Panc1 (cell line): Measurements from ENCODE around the gene CLSTN3. TPM values are rescaled to one million over a fixed set of nuclear protein-coding genes. Genes with fewer than 3 reads are reported as not detected.
A peak's percentile ranks its signal among the peaks of the same experiment; 100 is the strongest.

Experiments
- ATAC-seq: fragments of 200-7000 bp; cut with Tn5 transposase; 2 replicates; pipeline ENCODE4 v1.9.1; 2020; ENCODE audit warnings: mild to moderate bottlenecking, moderate library complexity
- BruUV-seq: library from RNA; stranded (reverse); fragments of 400-500 nt; replicated peaks from 2 replicates; lab custom pipeline; 2021; lab: Mats Ljungman, UMichigan
- CTCF ChIA-PET: fragments of 300-600 bp; sonication (Branson Sonifier 250); formaldehyde crosslinking; loops from one replicate; lab custom pipeline; 2022; ENCODE audit warnings: antibody characterized with exemption; lab: Charles Lee
- POLR2A ChIA-PET: fragments of 300-600 bp; sonication (Branson Sonifier 250); formaldehyde crosslinking; loops from one replicate; lab custom pipeline; 2022; ENCODE audit warnings: antibody characterized with exemption; lab: Charles Lee
- DNase-seq: peaks from one replicate; pipeline ENCODE4 v3.0.0-alpha.2; 2010; ENCODE audit warnings: low read depth, low spot score
- H3K27ac ChIP-seq: 2 replicates; pipeline ENCODE4 v1.5.1; 2011; ENCODE audit warnings: mild to moderate bottlenecking, low read length, inconsistent platforms
- H3K27me3 ChIP-seq: fragments of 200-500 bp; sonication (Bioruptor generic); 2 replicates; pipeline ENCODE4 v1.6.0; 2014; ENCODE audit warnings: low read length, inconsistent platforms; ENCODE audit not compliant: control insufficient read depth, insufficient read depth
- H3K36me3 ChIP-seq: fragments of 200-500 bp; sonication (Bioruptor generic); 2 replicates; pipeline ENCODE4 v1.5.1; 2014; ENCODE audit warnings: inconsistent platforms, mild to moderate bottlenecking, low read length, moderate library complexity; ENCODE audit not compliant: control insufficient read depth, insufficient read depth
- H3K4me1 ChIP-seq: 2 replicates; pipeline ENCODE4 v1.5.1; 2011; ENCODE audit warnings: inconsistent platforms, mild to moderate bottlenecking, low read length, moderate library complexity; ENCODE audit not compliant: control insufficient read depth, insufficient read depth
- H3K4me3 ChIP-seq, 2 experiments: 2 replicates each; pipeline ENCODE4 v1.5.1; 2011 to 2012; ENCODE audit warnings: low read depth in 2 of 2, low read length in 2 of 2, mild to moderate bottlenecking in 2 of 2, inconsistent platforms in 1 of 2, moderate library complexity in 1 of 2
- H3K9me3 ChIP-seq: fragments of 200-500 bp; sonication (Bioruptor generic); 2 replicates; pipeline ENCODE4 v1.5.1; 2014; ENCODE audit warnings: low read depth, mild to moderate bottlenecking, inconsistent platforms, low read length, moderate library complexity; ENCODE audit not compliant: control insufficient read depth, insufficient read depth
- POLR2AphosphoS5 ChIP-seq: IDR thresholded peaks from 2 replicates; pipeline ENCODE4 v1.6.1; 2012; ENCODE audit warnings: mild to moderate bottlenecking, low read depth, low read length, moderate library complexity
- SIN3A ChIP-seq: IDR thresholded peaks from 2 replicates; pipeline ENCODE4 v1.6.1; 2012; ENCODE audit warnings: low read depth, mild to moderate bottlenecking, low read length, moderate library complexity, borderline replicate concordance; ENCODE audit not compliant: insufficient read depth
- TCF7L2 ChIP-seq: IDR thresholded peaks from 2 replicates; pipeline ENCODE4 v1.6.1; 2011; ENCODE audit warnings: mild to moderate bottlenecking, low read depth, low read length, inconsistent platforms
- in situ Hi-C: cut with HindIII; loops from 2 replicates; pipeline ENCODE4 v1.10.0; 2016; ENCODE audit warnings: low sequenced_read_pairs, low pct_unique_long_range_greater_than_20kb
- intact Hi-C: fragments of 100-400 bp; cut with micrococcal nuclease; formaldehyde crosslinking; loops from one replicate; pipeline ENCODE4 v1.10.0; 2022; ENCODE audit not compliant: unreplicated experiment
- total RNA-seq: library from RNA; stranded (reverse); gene quantifications from one replicate; pipeline ENCODE4 v1.2.1, GENCODE V29; 2021; ENCODE audit not compliant: unreplicated experiment
- TF ChIP-seq, protein P1 (sequence below), 2 experiments: IDR thresholded peaks; 2 replicates each; pipeline ENCODE4 v1.6.1; 2011 to 2012; ENCODE audit warnings: low read depth in 2 of 2, control low read depth in 1 of 2, low read length in 1 of 2, mild to moderate bottlenecking in 1 of 2, moderate library complexity in 1 of 2; ENCODE audit not compliant: insufficient read depth in 1 of 2
- TF ChIP-seq, protein P2 (sequence below): fragments of 450-650 bp; IDR thresholded peaks from 2 replicates; pipeline ENCODE4 v1.5.1; 2017; ENCODE audit warnings: mild to moderate bottlenecking

The CLSTN3 gene
- total RNA-seq, 1 experiment from 2014 or later, result 5.9 TPM

DNA sequence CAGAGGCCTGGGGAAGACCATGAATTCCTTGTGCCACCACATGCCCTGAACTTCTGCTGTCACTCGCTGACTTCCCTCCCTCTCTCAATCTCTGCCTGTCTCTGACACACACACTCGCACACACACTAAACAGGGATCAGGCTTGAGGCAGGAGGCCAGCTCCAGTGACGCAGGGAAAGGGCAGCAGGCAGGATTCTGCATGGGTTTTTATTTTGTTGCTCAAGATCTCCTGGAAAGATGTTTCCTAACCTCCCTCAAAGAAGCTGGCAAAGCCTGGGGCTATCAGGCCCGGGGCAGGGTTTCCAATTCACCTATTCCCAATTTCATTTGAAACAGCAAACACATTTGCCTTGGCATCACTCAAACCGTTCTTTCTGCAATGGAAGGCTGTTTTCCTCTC is 31.6 kb downstream of the CLSTN3 start:
- Histone ChIP-seq H3K9me3 (peaks cover under 1% of the 10 kb centered on the region; the same call in 1 of the 2 replicates), H3K4me3 (no peak overlapping the region), H3K27me3 (no peaks in the 10 kb centered on the region), H3K36me3 (no peaks in the 10 kb centered on the region), H3K4me1 (no peaks in the 10 kb centered on the region), H3K27ac (no peak overlapping the region)
- BruUV-seq, result no TSS peak
- no peak for TF ChIP-seq SIN3A
- TF ChIP-seq, protein P1, sequence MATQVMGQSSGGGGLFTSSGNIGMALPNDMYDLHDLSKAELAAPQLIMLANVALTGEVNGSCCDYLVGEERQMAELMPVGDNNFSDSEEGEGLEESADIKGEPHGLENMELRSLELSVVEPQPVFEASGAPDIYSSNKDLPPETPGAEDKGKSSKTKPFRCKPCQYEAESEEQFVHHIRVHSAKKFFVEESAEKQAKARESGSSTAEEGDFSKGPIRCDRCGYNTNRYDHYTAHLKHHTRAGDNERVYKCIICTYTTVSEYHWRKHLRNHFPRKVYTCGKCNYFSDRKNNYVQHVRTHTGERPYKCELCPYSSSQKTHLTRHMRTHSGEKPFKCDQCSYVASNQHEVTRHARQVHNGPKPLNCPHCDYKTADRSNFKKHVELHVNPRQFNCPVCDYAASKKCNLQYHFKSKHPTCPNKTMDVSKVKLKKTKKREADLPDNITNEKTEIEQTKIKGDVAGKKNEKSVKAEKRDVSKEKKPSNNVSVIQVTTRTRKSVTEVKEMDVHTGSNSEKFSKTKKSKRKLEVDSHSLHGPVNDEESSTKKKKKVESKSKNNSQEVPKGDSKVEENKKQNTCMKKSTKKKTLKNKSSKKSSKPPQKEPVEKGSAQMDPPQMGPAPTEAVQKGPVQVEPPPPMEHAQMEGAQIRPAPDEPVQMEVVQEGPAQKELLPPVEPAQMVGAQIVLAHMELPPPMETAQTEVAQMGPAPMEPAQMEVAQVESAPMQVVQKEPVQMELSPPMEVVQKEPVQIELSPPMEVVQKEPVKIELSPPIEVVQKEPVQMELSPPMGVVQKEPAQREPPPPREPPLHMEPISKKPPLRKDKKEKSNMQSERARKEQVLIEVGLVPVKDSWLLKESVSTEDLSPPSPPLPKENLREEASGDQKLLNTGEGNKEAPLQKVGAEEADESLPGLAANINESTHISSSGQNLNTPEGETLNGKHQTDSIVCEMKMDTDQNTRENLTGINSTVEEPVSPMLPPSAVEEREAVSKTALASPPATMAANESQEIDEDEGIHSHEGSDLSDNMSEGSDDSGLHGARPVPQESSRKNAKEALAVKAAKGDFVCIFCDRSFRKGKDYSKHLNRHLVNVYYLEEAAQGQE (IDR thresholded peaks at IDR 0.05; ENCODE audit: insufficient read depth in 1 of 2, low read depth in 2 of 2, low read length in 1 of 2), result no peak
- no peak for TF ChIP-seq POLR2AphosphoS5
- TF ChIP-seq, protein P2, sequence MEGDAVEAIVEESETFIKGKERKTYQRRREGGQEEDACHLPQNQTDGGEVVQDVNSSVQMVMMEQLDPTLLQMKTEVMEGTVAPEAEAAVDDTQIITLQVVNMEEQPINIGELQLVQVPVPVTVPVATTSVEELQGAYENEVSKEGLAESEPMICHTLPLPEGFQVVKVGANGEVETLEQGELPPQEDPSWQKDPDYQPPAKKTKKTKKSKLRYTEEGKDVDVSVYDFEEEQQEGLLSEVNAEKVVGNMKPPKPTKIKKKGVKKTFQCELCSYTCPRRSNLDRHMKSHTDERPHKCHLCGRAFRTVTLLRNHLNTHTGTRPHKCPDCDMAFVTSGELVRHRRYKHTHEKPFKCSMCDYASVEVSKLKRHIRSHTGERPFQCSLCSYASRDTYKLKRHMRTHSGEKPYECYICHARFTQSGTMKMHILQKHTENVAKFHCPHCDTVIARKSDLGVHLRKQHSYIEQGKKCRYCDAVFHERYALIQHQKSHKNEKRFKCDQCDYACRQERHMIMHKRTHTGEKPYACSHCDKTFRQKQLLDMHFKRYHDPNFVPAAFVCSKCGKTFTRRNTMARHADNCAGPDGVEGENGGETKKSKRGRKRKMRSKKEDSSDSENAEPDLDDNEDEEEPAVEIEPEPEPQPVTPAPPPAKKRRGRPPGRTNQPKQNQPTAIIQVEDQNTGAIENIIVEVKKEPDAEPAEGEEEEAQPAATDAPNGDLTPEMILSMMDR, result no peak
- no peak for TF ChIP-seq TCF7L2
- POLR2A ChIA-PET, result no interaction called here
- in situ Hi-C loops (no loop called here), intact Hi-C loops (no loop called here)
- no peak for DNase-seq
- ATAC-seq, result no peak
- CTCF ChIA-PET, result no interaction called here

DNA sequence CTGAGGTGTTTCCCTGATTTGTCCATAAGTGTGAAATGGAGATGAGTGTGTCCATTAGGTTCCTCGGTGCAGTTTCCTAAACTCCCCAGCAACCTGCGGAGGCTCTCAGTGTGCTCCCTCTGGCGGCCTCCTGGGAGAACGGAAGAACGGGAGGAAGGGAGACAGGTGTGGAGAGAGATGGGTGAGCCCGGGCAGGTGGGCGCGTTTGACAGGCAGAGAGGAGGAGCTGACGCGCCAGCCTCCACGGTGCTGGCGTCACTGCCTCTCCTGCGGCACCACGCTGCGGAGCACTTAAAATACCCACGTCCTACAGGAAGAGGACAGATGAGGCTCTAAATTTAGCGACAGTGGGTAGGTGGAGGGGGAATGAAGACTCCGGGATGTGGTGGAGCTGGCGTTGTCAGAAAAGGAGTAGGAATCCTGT is 32.5 kb downstream of the CLSTN3 start:
- ChIA-PET CTCF (no interaction called here), POLR2A (no interaction called here)
- in situ Hi-C loops, result no loop called here
- Histone ChIP-seq H3K9me3 (peaks cover 5% of the 10 kb centered on the region; the same call in 1 of the 2 replicates), H3K4me1 (no peaks in the 10 kb centered on the region), H3K4me3 (no peak overlapping the region), H3K27ac (no peak overlapping the region), H3K27me3 (no peaks in the 10 kb centered on the region), H3K36me3 (no peaks in the 10 kb centered on the region)
- no TSS peak for BruUV-seq
- TF ChIP-seq SIN3A (no peak), POLR2AphosphoS5 (no peak), TCF7L2 (no peak)
- TF ChIP-seq, protein P2, result peak; percentile 79
- no peak for DNase-seq
- ATAC-seq, result peak; percentile 80
- intact Hi-C loops, result no loop called here
